Endothelial cell of umbilical vein (primary cell): ENCODE data around the gene ARNT2. TPM values are rescaled to one million over a fixed set of nuclear protein-coding genes. Genes with fewer than 3 reads are reported as not detected.

Source experiments
- BruUV-seq: library from RNA; stranded (reverse); fragments of 400-500 nt; replicated peaks from 2 replicates; lab custom pipeline; 2021; lab: Mats Ljungman, UMichigan
- CTCF ChIA-PET: fragments of 300-600, 350-600 bp; sonication (Branson Sonifier 250); formaldehyde crosslinking; loops from one replicate; lab custom pipeline; 2021; ENCODE audit warnings: antibody characterized with exemption, inconsistent platforms; lab: Charles Lee
- POLR2A ChIA-PET: fragments of 300-600, 350-600 bp; sonication (Branson Sonifier 250); formaldehyde crosslinking; loops from one replicate; lab custom pipeline; 2021; ENCODE audit warnings: antibody characterized with exemption, inconsistent platforms; lab: Charles Lee
- DNase-seq: peaks from one replicate; pipeline ENCODE4 v3.0.0-alpha.2; 2011; ENCODE audit warnings: low read depth, low spot score
- FAIRE-seq: peaks from 2 replicates; lab custom pipeline; 2011; peaks lifted over from hg19 to GRCh38; lab: Jason Lieb, UNC
- H2AFZ ChIP-seq: 2 replicates; pipeline ENCODE4 v1.6.0; 2012; ENCODE audit warnings: low read depth, low read length, control low read depth, inconsistent platforms
- H3K27ac ChIP-seq: 2 replicates; pipeline ENCODE4 v1.5.1; 2011; ENCODE audit warnings: low read depth, mild to moderate bottlenecking, control low read depth, low read length, moderate library complexity; ENCODE audit not compliant: insufficient read depth
- H3K27me3 ChIP-seq, 2 experiments: 2 replicates each; pipeline versions ENCODE4 v1.6.0 to v1.6.1; 2011; ENCODE audit warnings: low read length in 2 of 2, mixed read lengths in 1 of 2; ENCODE audit not compliant: control insufficient read depth in 2 of 2, insufficient read depth in 2 of 2
- H3K36me3 ChIP-seq, 2 experiments: 2 replicates in 1 of 2; 3 replicates in 1 of 2; pipeline ENCODE4 v1.5.1; 2011; ENCODE audit warnings: low read length in 2 of 2, mild to moderate bottlenecking in 1 of 2, moderate library complexity in 1 of 2; ENCODE audit not compliant: control insufficient read depth in 2 of 2, insufficient read depth in 2 of 2; ENCODE audit errors: extremely low read depth in 1 of 2
- H3K4me1 ChIP-seq: 3 replicates; pipeline ENCODE4 v1.5.1; 2011; ENCODE audit warnings: mild to moderate bottlenecking, low read length; ENCODE audit not compliant: control insufficient read depth, insufficient read depth; ENCODE audit errors: extremely low read depth
- H3K4me2 ChIP-seq: 2 replicates; pipeline ENCODE4 v1.6.1; 2011; ENCODE audit warnings: low read length, control low read depth, mixed read lengths; ENCODE audit not compliant: insufficient read depth
- H3K4me3 ChIP-seq, 3 experiments: fragments of 200-600 bp in 1 of 3; sonication (generic), shearing (Covaris generic) in 1 of 3; replicated peaks in 1 of 3; 2 replicates each; pipeline ENCODE4 v1.5.1; 2011 to 2016; ENCODE audit warnings: control low read depth in 3 of 3, low read length in 3 of 3, mild to moderate bottlenecking in 2 of 3, inconsistent platforms in 1 of 3, low read depth in 1 of 3, moderate library complexity in 1 of 3; ENCODE audit not compliant: insufficient read depth in 1 of 3
- H3K79me2 ChIP-seq: 2 replicates; pipeline ENCODE4 v1.6.0; 2012; ENCODE audit warnings: low read length, inconsistent platforms; ENCODE audit not compliant: control insufficient read depth, insufficient read depth
- H3K9ac ChIP-seq: replicated peaks from 2 replicates; pipeline ENCODE3; 2011; ENCODE audit warnings: low read length, control low read depth; ENCODE audit not compliant: insufficient read depth; ENCODE audit errors: extremely low read depth
- H3K9me1 ChIP-seq: replicated peaks from 3 replicates; pipeline ENCODE4 v1.6.0; 2011; ENCODE audit warnings: mild to moderate bottlenecking, low read length; ENCODE audit not compliant: control insufficient read depth, insufficient read depth; ENCODE audit errors: extremely low read depth
- H3K9me3 ChIP-seq: replicated peaks from 2 replicates; pipeline ENCODE4 v1.5.1; 2012; ENCODE audit warnings: low read length, inconsistent platforms; ENCODE audit not compliant: control insufficient read depth, insufficient read depth
- H4K20me1 ChIP-seq: replicated peaks from 2 replicates; pipeline ENCODE3; 2011; ENCODE audit warnings: mild to moderate bottlenecking, low read length; ENCODE audit not compliant: control insufficient read depth, insufficient read depth; ENCODE audit errors: extremely low read depth
- CTCF ChIP-seq, 2 donors: IDR thresholded peaks; 1 replicate in 1 of 2; 2 replicates in 1 of 2; pipeline ENCODE4 v1.5.1; 2011; ENCODE audit warnings: low read length in 2 of 2, mild to moderate bottlenecking in 2 of 2, moderate library complexity in 2 of 2, control low read depth in 1 of 2, inconsistent platforms in 1 of 2, low read depth in 1 of 2; ENCODE audit not compliant: insufficient read depth in 1 of 2; ENCODE audit errors: extremely low read depth in 1 of 2
- EZH2 ChIP-seq: IDR thresholded peaks from 2 replicates; pipeline ENCODE4 v1.6.1; 2012; ENCODE audit warnings: borderline replicate concordance, low read depth, mild to moderate bottlenecking, moderate library complexity, low read length, inconsistent platforms; ENCODE audit not compliant: severe bottlenecking
- FOS ChIP-seq: IDR thresholded peaks from 2 replicates; pipeline ENCODE4 v1.6.1; 2011; ENCODE audit warnings: mild to moderate bottlenecking, low read length, moderate library complexity, borderline replicate concordance; ENCODE audit not compliant: insufficient read depth
- GATA2 ChIP-seq: IDR thresholded peaks from 2 replicates; pipeline ENCODE4 v1.7.0; 2011; ENCODE audit warnings: low read depth, mild to moderate bottlenecking, moderate library complexity, mixed read lengths, low read length; ENCODE audit not compliant: insufficient read length, insufficient read depth
- JUN ChIP-seq: IDR thresholded peaks from 2 replicates; pipeline ENCODE4 v1.6.1; 2011; ENCODE audit warnings: borderline replicate concordance, low read depth; ENCODE audit not compliant: insufficient read length, insufficient read depth
- MAX ChIP-seq: IDR thresholded peaks from 2 replicates; pipeline ENCODE4 v1.6.1; 2011; ENCODE audit not compliant: insufficient read depth, insufficient read length
- MYC ChIP-seq: IDR thresholded peaks from one replicate; pipeline ENCODE4 v1.6.1; 2011; ENCODE audit warnings: mild to moderate bottlenecking, low read depth, low read length
- POLR2A ChIP-seq: IDR thresholded peaks from 2 replicates; pipeline ENCODE4 v1.6.1; 2012; ENCODE audit warnings: low read depth, mild to moderate bottlenecking, control low read depth, low read length
- POLR2AphosphoS5 ChIP-seq: IDR thresholded peaks from 2 replicates; pipeline ENCODE4 v1.6.1; 2012; ENCODE audit warnings: low read depth, mild to moderate bottlenecking, control low read depth, low read length, moderate library complexity; ENCODE audit not compliant: insufficient read depth
- dilution Hi-C: fragments of 300-500 bp; cut with MboI; formaldehyde crosslinking; loops from one replicate; pipeline ENCODE4 v1.15.0; 2019; ENCODE audit warnings: low sequenced_read_pairs; ENCODE audit not compliant: extremely low pct_ligation_motif_present
- intact Hi-C: fragments of 100-400 bp; cut with micrococcal nuclease; formaldehyde crosslinking; loops from one replicate; pipeline ENCODE4 v1.10.0; 2022
- polyA plus RNA-seq, 4 experiments: library from polyadenylated mRNA; depleted of rRNA in 3 of 4; stranded (reverse) in 3 of 4; unstranded in 1 of 4; fragments of >200 nt; gene quantifications; 2 replicates each; pipeline versions ENCODE4 v1.2.1 to v1.2.3, GENCODE V29; 2011 to 2012; ENCODE audit warnings: missing spikeins in 1 of 4
- total RNA-seq: library from RNA; stranded (reverse); gene quantifications from 2 replicates; pipeline ENCODE4 v1.2.3, GENCODE V29; 2021

ARNT2 gene
- total and polyA plus RNA-seq, 2 donors (not counting 3 experiments of a cell fraction or from before 2014, with no cell fraction given): 0.03 to 0.20 TPM

- no peaks in the 10 kb centered on the region for H3K4me1 ChIP-seq
- no peak for FAIRE-seq
Observed at GRCh38 chr15:80525853-80526252, 121.7 kb downstream of the ARNT2 start.

More at GRCh38 chr15:80525853-80526252, 121.7 kb downstream of the ARNT2 start:
- Histone ChIP-seq H2AFZ (no peak overlapping the region), H4K20me1 (no peaks in the 10 kb centered on the region), H3K4me2 (no peak overlapping the region), H3K27ac (no peak overlapping the region), H3K9me1 (no peaks in the 10 kb centered on the region), H3K9me3 (no peaks in the 10 kb centered on the region), H3K9ac (no peak overlapping the region), H3K36me3 (no peaks in the 10 kb centered on the region), H3K79me2 (no peaks in the 10 kb centered on the region), H3K27me3 (no peaks in the 10 kb centered on the region), H3K4me3 (no peak overlapping the region)
- intact Hi-C loops: no loop called here
- dilution Hi-C loops: no loop called here
- POLR2A ChIA-PET: no interaction called here
- TF ChIP-seq FOS (no peak), MAX (no peak), GATA2 (no peak), MYC (no peak), POLR2A (no peak), CTCF (IDR thresholded peaks at IDR 0.05; ENCODE audit: extremely low read depth in 1 of 2, insufficient read depth in 1 of 2, low read depth in 1 of 2, low read length in 2 of 2) (no peak), POLR2AphosphoS5 (no peak), EZH2 (no peak), JUN (no peak)
- no TSS peak for BruUV-seq
- DNase-seq: no peak
- CTCF ChIA-PET: no interaction called here
